Mesenchymal stem cell (in vitro differentiated cells and primary cell): ENCODE results near the gene SNRPA.

Experiments
- DNase-seq: peaks from one replicate; pipeline ENCODE4 v3.0.0-alpha.2; 2013
- H2AFZ ChIP-seq: one replicate; pipeline ENCODE4 v1.6.1; 2013; ENCODE audit warnings: low read depth, mild to moderate bottlenecking, control low read depth, inconsistent platforms, low read length, moderate library complexity
- H2AK5ac ChIP-seq: 2 replicates; pipeline ENCODE4 v1.6.1; 2013; ENCODE audit warnings: low read length, moderate library complexity, mild to moderate bottlenecking, inconsistent platforms; ENCODE audit not compliant: severe bottlenecking
- H2BK120ac ChIP-seq: one replicate; pipeline ENCODE4 v1.6.1; 2013; ENCODE audit warnings: low read depth, mild to moderate bottlenecking, inconsistent platforms, low read length, moderate library complexity
- H2BK12ac ChIP-seq, 2 experiments: one replicate each; pipeline ENCODE4 v1.6.1; 2013; ENCODE audit warnings: inconsistent platforms in 2 of 2, low read length in 2 of 2, mild to moderate bottlenecking in 2 of 2, moderate library complexity in 2 of 2, control low read depth in 1 of 2
- H2BK15ac ChIP-seq: one replicate; pipeline ENCODE4 v1.6.1; 2013; ENCODE audit warnings: mild to moderate bottlenecking, low read depth, inconsistent platforms; ENCODE audit not compliant: poor library complexity, severe bottlenecking
- H2BK5ac ChIP-seq: 2 replicates; pipeline ENCODE4 v1.6.1; 2013; ENCODE audit warnings: low read depth, mild to moderate bottlenecking, low read length, control low read depth, inconsistent platforms; ENCODE audit not compliant: poor library complexity, severe bottlenecking
- H3K14ac ChIP-seq, 2 experiments: one replicate each; pipeline ENCODE4 v1.6.1; 2013; ENCODE audit warnings: inconsistent platforms in 2 of 2, low read length in 2 of 2, control low read depth in 1 of 2, mild to moderate bottlenecking in 1 of 2, moderate library complexity in 1 of 2
- H3K18ac ChIP-seq, 2 experiments: one replicate each; pipeline ENCODE4 v1.6.1; 2013; ENCODE audit warnings: inconsistent platforms in 2 of 2, low read length in 2 of 2, control low read depth in 1 of 2, low read depth in 1 of 2, mild to moderate bottlenecking in 1 of 2
- H3K23ac ChIP-seq, 2 experiments: one replicate each; pipeline ENCODE4 v1.6.1; 2013; ENCODE audit warnings: inconsistent platforms in 2 of 2, low read length in 2 of 2, mild to moderate bottlenecking in 2 of 2, moderate library complexity in 2 of 2, control low read depth in 1 of 2
- H3K27ac ChIP-seq: 2 replicates; pipeline ENCODE4 v1.5.1; 2013; ENCODE audit warnings: mild to moderate bottlenecking, moderate library complexity, low read length, control low read depth, inconsistent platforms; ENCODE audit not compliant: poor library complexity, severe bottlenecking
- H3K27me3 ChIP-seq, 2 experiments: 2 replicates each; pipeline versions ENCODE4 v1.6.1 to v1.7.0; 2013; ENCODE audit warnings: low read length in 2 of 2, mild to moderate bottlenecking in 2 of 2, moderate library complexity in 2 of 2, control low read depth in 1 of 2, inconsistent platforms in 1 of 2; ENCODE audit not compliant: control insufficient read depth in 1 of 2, insufficient read depth in 1 of 2
- H3K36me3 ChIP-seq, 2 experiments: 2 replicates each; pipeline versions ENCODE4 v1.6.1 to v1.7.0; 2013; ENCODE audit warnings: low read length in 2 of 2, control low read depth in 1 of 2, inconsistent platforms in 1 of 2, low read depth in 1 of 2, mild to moderate bottlenecking in 1 of 2; ENCODE audit not compliant: insufficient read depth in 2 of 2, control insufficient read depth in 1 of 2
- H3K4ac ChIP-seq, 2 experiments: one replicate each; pipeline ENCODE4 v1.6.1; 2013; ENCODE audit warnings: inconsistent platforms in 2 of 2, low read length in 2 of 2, mild to moderate bottlenecking in 2 of 2, moderate library complexity in 2 of 2, control low read depth in 1 of 2, low read depth in 1 of 2
- H3K4me1 ChIP-seq: 2 replicates; pipeline ENCODE4 v1.6.1; 2013; ENCODE audit warnings: low read depth, low read length, control low read depth; ENCODE audit not compliant: control insufficient read depth, insufficient read depth
- H3K4me2 ChIP-seq: 2 replicates; pipeline ENCODE4 v1.6.1; 2013; ENCODE audit warnings: low read length, mild to moderate bottlenecking, inconsistent platforms; ENCODE audit not compliant: poor library complexity, severe bottlenecking
- H3K4me3 ChIP-seq, 2 experiments: 2 replicates each; pipeline versions ENCODE4 v1.5.1 to v1.7.0; 2013; ENCODE audit warnings: low read length in 2 of 2, mild to moderate bottlenecking in 2 of 2, control low read depth in 1 of 2, low read depth in 1 of 2; ENCODE audit not compliant: insufficient read depth in 1 of 2
- H3K79me1 ChIP-seq: replicated peaks from 2 replicates; pipeline ENCODE4 v1.6.1; 2013; ENCODE audit warnings: mild to moderate bottlenecking, control low read depth, low read length, inconsistent platforms; ENCODE audit not compliant: poor library complexity, severe bottlenecking
- H3K9ac ChIP-seq: 2 replicates; pipeline ENCODE4 v1.7.0; 2013; ENCODE audit warnings: mild to moderate bottlenecking, low read length, moderate library complexity
- H3K9me3 ChIP-seq: 2 replicates; pipeline ENCODE4 v1.7.0; 2013; ENCODE audit warnings: mild to moderate bottlenecking, low read length; ENCODE audit not compliant: control insufficient read depth
- H4K8ac ChIP-seq: one replicate; pipeline ENCODE4 v1.6.1; 2013; ENCODE audit warnings: inconsistent platforms, mild to moderate bottlenecking, low read length, moderate library complexity
- H4K91ac ChIP-seq: one replicate; pipeline ENCODE4 v1.6.1; 2013; ENCODE audit warnings: mild to moderate bottlenecking, low read length, inconsistent platforms
- whole genome bisulfite sequencing: methylation state at CpG from one replicate; pipeline ENCODE4 v1.1.7; 2013; ENCODE audit warnings: mixed read lengths; 5-methylcytosine and 5-hydroxymethylcytosine counted together

SNRPA gene

GRCh38 chr19:40736661-40737060 lies 14.3 kb upstream of the SNRPA start:
- H3K14ac ChIP-seq, result no peak overlapping the region
- no peak overlapping the region for H4K91ac ChIP-seq
- H2BK5ac ChIP-seq, result no peak overlapping the region
- H2AFZ ChIP-seq, result no peak overlapping the region
- H3K9ac ChIP-seq, result no peak overlapping the region
- H3K27ac ChIP-seq, result no peak overlapping the region
- peaks cover 68 to 71% of the 10 kb centered on the region in 2 experiments for H3K36me3 ChIP-seq
- H3K4me1 ChIP-seq, result peaks cover 2% of the 10 kb centered on the region
- H3K18ac ChIP-seq, result no peak overlapping the region
- no peaks in the 10 kb centered on the region for H3K9me3 ChIP-seq
- no peak overlapping the region for H3K4me3 ChIP-seq
- 97% methylated on average over 8 of the region's 9 CpGs for WGBS
- H2BK12ac ChIP-seq, result no peak overlapping the region
- H3K23ac ChIP-seq, result no peak overlapping the region
- no peak overlapping the region for H2BK120ac ChIP-seq
- DNase-seq, result no peak
- H3K4me2 ChIP-seq, result no peak overlapping the region
- no peak overlapping the region for H3K4ac ChIP-seq
- H3K27me3 ChIP-seq, result no peaks in the 10 kb centered on the region
- no peak overlapping the region for H4K8ac ChIP-seq
- H2BK15ac ChIP-seq, result no peak overlapping the region
- no peak overlapping the region for H2AK5ac ChIP-seq
- peaks cover 5% of the 10 kb centered on the region for H3K79me1 ChIP-seq

DNA sequence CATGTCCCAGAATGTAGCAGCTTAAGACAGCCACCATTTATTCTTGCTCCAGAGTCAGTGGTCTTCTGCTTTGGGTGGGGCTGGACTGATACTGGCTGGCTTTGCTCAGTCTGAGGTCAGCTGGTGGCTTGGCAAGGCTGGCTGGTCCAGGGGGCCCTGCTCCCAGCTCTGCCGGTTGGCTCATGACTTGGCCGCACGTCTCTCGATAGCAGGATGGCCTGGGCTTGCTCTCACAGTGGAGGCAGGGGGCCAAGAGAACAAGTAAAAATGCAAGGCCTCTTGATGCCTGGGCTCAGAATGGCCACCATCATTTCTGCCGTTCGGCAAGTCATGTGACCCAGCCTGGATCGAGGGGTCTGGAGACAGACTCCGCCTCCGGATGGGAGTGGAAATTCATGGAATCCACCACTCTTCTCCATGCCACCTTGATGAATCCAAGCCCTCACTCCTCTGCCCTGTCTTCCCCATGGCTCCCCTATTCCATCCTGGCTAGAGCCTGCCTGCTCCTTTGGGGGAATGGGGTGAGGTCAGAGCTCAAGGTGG lies 13.8 kb upstream of the SNRPA start:
- Histone ChIP-seq H3K4me1 (peaks cover 2% of the 10 kb centered on the region), H2AK5ac (no peak overlapping the region), H3K4me2 (no peak overlapping the region), H3K4me3 (no peak overlapping the region), H3K23ac (no peak overlapping the region), H2BK120ac (no peak overlapping the region), H3K27me3 (no peaks in the 10 kb centered on the region), H4K8ac (no peak overlapping the region), H3K27ac (no peak overlapping the region), H3K9ac (no peak overlapping the region), H3K36me3 (peaks cover 69 to 70% of the 10 kb centered on the region in 2 experiments), H2BK12ac (no peak overlapping the region), H2BK5ac (no peak overlapping the region), H4K91ac (no peak overlapping the region), H2AFZ (no peak overlapping the region), H2BK15ac (no peak overlapping the region), H3K9me3 (no peaks in the 10 kb centered on the region), H3K14ac (no peak overlapping the region), H3K18ac (no peak overlapping the region), H3K4ac (no peak overlapping the region), H3K79me1 (peaks cover 5% of the 10 kb centered on the region)
- no peak for DNase-seq
- WGBS, result 97% methylated on average over 9 of the region's 9 CpGs

GRCh38 chr19:40739030-40739839 lies 11.8 kb upstream of the SNRPA start:
- Histone ChIP-seq H2BK12ac (no peak overlapping the region), H3K36me3 (peaks cover 57 to 73% of the 10 kb centered on the region in 2 experiments), H3K27ac (no peak overlapping the region), H4K8ac (no peak overlapping the region), H3K9me3 (no peaks in the 10 kb centered on the region), H3K23ac (no peak overlapping the region), H3K4me1 (peaks cover 6% of the 10 kb centered on the region), H3K18ac (no peak overlapping the region), H2BK5ac (no peak overlapping the region), H3K4ac (no peak overlapping the region), H3K14ac (no peak overlapping the region), H3K4me2 (no peak overlapping the region), H3K27me3 (no peaks in the 10 kb centered on the region), H4K91ac (no peak overlapping the region), H3K4me3 (no peak overlapping the region), H3K9ac (peak overlapping the region; percentile 95), H2BK15ac (no peak overlapping the region), H2BK120ac (no peak overlapping the region), H3K79me1 (peaks cover 5% of the 10 kb centered on the region), H2AK5ac (no peak overlapping the region), H2AFZ (no peak overlapping the region)
- 95% methylated on average over 22 of the region's 22 CpGs for WGBS
- no peak for DNase-seq

- Histone ChIP-seq H2BK120ac (no peak overlapping the region), H3K4me1 (peaks cover 14% of the 10 kb centered on the region), H2AFZ (no peak overlapping the region), H3K36me3 (peaks cover 48 to 64% of the 10 kb centered on the region in 2 experiments), H3K23ac (no peak overlapping the region), H4K8ac (no peak overlapping the region), H2BK15ac (no peak overlapping the region), H2AK5ac (no peak overlapping the region), H3K79me1 (peaks cover 4% of the 10 kb centered on the region), H3K27ac (no peak overlapping the region), H2BK12ac (no peak overlapping the region), H3K9me3 (no peaks in the 10 kb centered on the region), H3K9ac (peak overlapping the region; percentile 95), H3K4me2 (no peak overlapping the region), H3K4ac (no peak overlapping the region), H3K18ac (no peak overlapping the region), H3K14ac (no peak overlapping the region), H3K4me3 (peak overlapping the region in 1 of 2 experiments; percentile 67), H3K27me3 (no peaks in the 10 kb centered on the region), H2BK5ac (no peak overlapping the region), H4K91ac (peak overlapping the region; percentile 10)
- 82% methylated on average over 16 of the region's 16 CpGs for WGBS
- DNase-seq, result no peak
Measured at GRCh38 chr19:40739871-40740703, 10.9 kb upstream of the SNRPA start.
